Muscle layer of colon (tissue), 2 donors: Measurements from ENCODE around the gene CALN1.

Experiments
- H3K27ac ChIP-seq: one replicate; pipeline ENCODE4 v1.7.0; 2013; ENCODE audit warnings: low read depth, mild to moderate bottlenecking, low read length, moderate library complexity
- H3K27me3 ChIP-seq, 2 donors: one replicate each; pipeline ENCODE4 v1.7.0; 2013; ENCODE audit warnings: low read length in 2 of 2, mild to moderate bottlenecking in 2 of 2; ENCODE audit not compliant: insufficient read depth in 2 of 2, control insufficient read depth in 1 of 2
- H3K36me3 ChIP-seq: one replicate; pipeline ENCODE4 v1.7.0; 2013; ENCODE audit warnings: mild to moderate bottlenecking, low read length; ENCODE audit not compliant: insufficient read depth
- H3K4me1 ChIP-seq: one replicate; pipeline ENCODE4 v1.7.0; 2013; ENCODE audit warnings: mild to moderate bottlenecking, low read length; ENCODE audit not compliant: insufficient read depth
- H3K4me3 ChIP-seq, 2 donors: one replicate each; pipeline ENCODE4 v1.7.0; 2013; ENCODE audit warnings: low read length in 2 of 2, low read depth in 1 of 2, mild to moderate bottlenecking in 1 of 2, moderate library complexity in 1 of 2
- H3K9ac ChIP-seq: one replicate; pipeline ENCODE4 v1.7.0; 2013; ENCODE audit warnings: low read length
- H3K9me3 ChIP-seq: one replicate; pipeline ENCODE4 v1.7.0; 2013; ENCODE audit warnings: mild to moderate bottlenecking, low read length
- donor health status: abdominal sarcoma.
- donor health status: Adenocarcinoma of cecum.

Gene CALN1

GRCh38 chr7:72286519-72286918 is 125.6 kb downstream of the CALN1 start:
- Histone ChIP-seq H3K4me3 (no peak overlapping the region), H3K27me3 (no peaks in the 10 kb centered on the region), H3K4me1 (no peaks in the 10 kb centered on the region), H3K9me3 (no peaks in the 10 kb centered on the region), H3K36me3 (no peaks in the 10 kb centered on the region), H3K27ac (no peak overlapping the region), H3K9ac (no peak overlapping the region)

- Histone ChIP-seq H3K4me3 (no peak overlapping the region), H3K4me1 (no peaks in the 10 kb centered on the region), H3K9me3 (no peaks in the 10 kb centered on the region), H3K36me3 (no peaks in the 10 kb centered on the region), H3K27ac (no peak overlapping the region), H3K9ac (no peak overlapping the region), H3K27me3 (no peaks in the 10 kb centered on the region)
Measured at GRCh38 chr7:72283309-72283708, 128.8 kb downstream of the CALN1 start.

- no peaks in the 10 kb centered on the region for H3K27me3 ChIP-seq
- no peak overlapping the region for H3K9ac ChIP-seq
- H3K27ac ChIP-seq, result no peak overlapping the region
- H3K9me3 ChIP-seq, result no peaks in the 10 kb centered on the region
- no peaks in the 10 kb centered on the region for H3K36me3 ChIP-seq
- H3K4me3 ChIP-seq, result no peak overlapping the region
- no peaks in the 10 kb centered on the region for H3K4me1 ChIP-seq
Measured at GRCh38 chr7:72281308-72281707, 130.8 kb downstream of the CALN1 start.

- H3K36me3 ChIP-seq, result no peaks in the 10 kb centered on the region
- H3K4me1 ChIP-seq, result no peaks in the 10 kb centered on the region
- no peaks in the 10 kb centered on the region for H3K27me3 ChIP-seq
- H3K27ac ChIP-seq, result no peak overlapping the region
- H3K9me3 ChIP-seq, result no peaks in the 10 kb centered on the region
- no peak overlapping the region for H3K9ac ChIP-seq
- H3K4me3 ChIP-seq, result no peak overlapping the region
Measured at GRCh38 chr7:72279203-72279602, 132.9 kb downstream of the CALN1 start.

- Histone ChIP-seq H3K27ac (no peak overlapping the region), H3K4me1 (no peaks in the 10 kb centered on the region), H3K36me3 (no peaks in the 10 kb centered on the region), H3K9me3 (no peaks in the 10 kb centered on the region), H3K9ac (no peak overlapping the region), H3K27me3 (no peaks in the 10 kb centered on the region), H3K4me3 (no peak overlapping the region)
Measured at GRCh38 chr7:72278550-72278949, 133.6 kb downstream of the CALN1 start.

GRCh38 chr7:72275382-72276070 is 136.6 kb downstream of the CALN1 start:
- Histone ChIP-seq H3K36me3 (no peaks in the 10 kb centered on the region), H3K4me3 (no peak overlapping the region), H3K27ac (no peak overlapping the region), H3K27me3 (no peaks in the 10 kb centered on the region), H3K4me1 (no peaks in the 10 kb centered on the region), H3K9ac (no peak overlapping the region), H3K9me3 (no peaks in the 10 kb centered on the region)

- Histone ChIP-seq H3K4me1 (no peaks in the 10 kb centered on the region), H3K4me3 (no peak overlapping the region), H3K36me3 (no peaks in the 10 kb centered on the region), H3K27me3 (no peaks in the 10 kb centered on the region), H3K9me3 (no peaks in the 10 kb centered on the region), H3K9ac (no peak overlapping the region), H3K27ac (no peak overlapping the region)
Measured at GRCh38 chr7:72272479-72272878, 139.7 kb downstream of the CALN1 start.

- no peak overlapping the region for H3K9ac ChIP-seq
- H3K36me3 ChIP-seq, result no peaks in the 10 kb centered on the region
- H3K4me1 ChIP-seq, result no peaks in the 10 kb centered on the region
- H3K27me3 ChIP-seq, result no peaks in the 10 kb centered on the region
- H3K4me3 ChIP-seq, result no peak overlapping the region
- H3K27ac ChIP-seq, result no peak overlapping the region
- no peaks in the 10 kb centered on the region for H3K9me3 ChIP-seq
Measured at GRCh38 chr7:72268796-72269195, 143.3 kb downstream of the CALN1 start.

GRCh38 chr7:72268090-72268489 is 144.0 kb downstream of the CALN1 start:
- Histone ChIP-seq H3K27me3 (no peaks in the 10 kb centered on the region), H3K4me3 (no peak overlapping the region), H3K36me3 (no peaks in the 10 kb centered on the region), H3K4me1 (no peaks in the 10 kb centered on the region), H3K27ac (no peak overlapping the region), H3K9me3 (no peaks in the 10 kb centered on the region), H3K9ac (no peak overlapping the region)

GRCh38 chr7:72267291-72267800 is 144.8 kb downstream of the CALN1 start:
- H3K9ac ChIP-seq, result no peak overlapping the region
- no peaks in the 10 kb centered on the region for H3K36me3 ChIP-seq
- H3K27ac ChIP-seq, result no peak overlapping the region
- no peaks in the 10 kb centered on the region for H3K27me3 ChIP-seq
- no peak overlapping the region for H3K4me3 ChIP-seq
- H3K9me3 ChIP-seq, result no peaks in the 10 kb centered on the region
- no peaks in the 10 kb centered on the region for H3K4me1 ChIP-seq

- no peak overlapping the region for H3K9ac ChIP-seq
- H3K27ac ChIP-seq, result no peak overlapping the region
- no peaks in the 10 kb centered on the region for H3K9me3 ChIP-seq
- no peak overlapping the region for H3K4me3 ChIP-seq
- no peaks in the 10 kb centered on the region for H3K36me3 ChIP-seq
- H3K4me1 ChIP-seq, result no peaks in the 10 kb centered on the region
- no peaks in the 10 kb centered on the region for H3K27me3 ChIP-seq
Measured at GRCh38 chr7:72266771-72267170, 145.4 kb downstream of the CALN1 start.
